Activated CD8-positive, alpha-beta memory T cell treated with anti-CD3 and anti-CD28 coated beads, Interleukin-2, amount 50 U/mL, for 24 hours (primary cell): ENCODE results near the gene CZIB.
"Not testable (repeated sequence)": the region's sequence is repeated elsewhere in the genome, so short reads cannot be mapped to it uniquely, and the experiment has no call there.

Experiments
- DNase-seq: peaks from one replicate; pipeline ENCODE4 v3.0.0-alpha.2; 2020; ENCODE audit errors: extremely low read depth

CZIB gene

GRCh38 chr1:53238197-53239155 is 18.0 kb upstream of the CZIB start, which contains the start of gene MAGOH:
TSS of gene MAGOH (minus strand) at chr1:53238518. CDS start at chr1:53238448, 70 bp downstream.
- peak; percentile 89 for DNase-seq

- no peak for DNase-seq
Measured at GRCh38 chr1:53237638-53238037, 17.2 kb upstream of the CZIB start.

- DNase-seq = no peak
Measured at GRCh38 chr1:53220962-53221286, 490 bp upstream of the CZIB start.

- no peak for DNase-seq
Measured at GRCh38 chr1:53219711-53220110, 723 bp downstream of the CZIB start.

- DNase-seq = no peak
Measured at GRCh38 chr1:53218201-53218600, 2.2 kb downstream of the CZIB start.

- DNase-seq = no peak
Measured at GRCh38 chr1:53214376-53214940, 6.0 kb downstream of the CZIB start.

GRCh38 chr1:53210954-53211353 is 9.5 kb downstream of the CZIB start:
- DNase-seq = no peak

- DNase-seq = no peak
Measured at GRCh38 chr1:53210352-53210751, 10.1 kb downstream of the CZIB start.

GRCh38 chr1:53207726-53208125 is 12.7 kb downstream of the CZIB start:
- DNase-seq = no peak

- DNase-seq = no peak
Measured at GRCh38 chr1:53206735-53207379, 13.6 kb downstream of the CZIB start.

- DNase-seq = not testable (repeated sequence)
Measured at GRCh38 chr1:53206083-53206685, 14.2 kb downstream of the CZIB start.

- DNase-seq = not testable (repeated sequence)
Measured at GRCh38 chr1:53205496-53205895, 14.9 kb downstream of the CZIB start.

GRCh38 chr1:53203466-53203865 is 17.0 kb downstream of the CZIB start:
- no peak for DNase-seq

GRCh38 chr1:53198241-53198651 is 22.2 kb downstream of the CZIB start:
- no peak for DNase-seq

- no peak for DNase-seq
Measured at GRCh38 chr1:53197291-53198200, 22.9 kb downstream of the CZIB start.

- DNase-seq = peak; percentile 83
Measured at GRCh38 chr1:53196485-53197290, 23.7 kb downstream of the CZIB start, which contains the start of gene CPT2. TSS of gene CPT2 (plus strand) at chr1:53196824. CDS start at chr1:53196944, 120 bp downstream.

GRCh38 chr1:53196017-53196484 is 24.4 kb downstream of the CZIB start:
- DNase-seq = no peak

- no peak for DNase-seq
Measured at GRCh38 chr1:53195246-53196016, 25.0 kb downstream of the CZIB start.

- DNase-seq = no peak
Measured at GRCh38 chr1:53190210-53190611, 30.2 kb downstream of the CZIB start.
